Measurements from ENCODE around the gene TBC1D10B. TPM values are rescaled to one million over a fixed set of nuclear protein-coding genes. Genes with fewer than 3 reads are reported as not detected.
A peak's percentile ranks its signal among the peaks of the same experiment; 100 is the strongest.

Gene TBC1D10B
- total and polyA plus RNA-seq, 2 of the 8 experiments (the other 6 are each of a cell fraction or from before 2014, with no cell fraction given): 15.4 to 28.6 TPM

- Histone ChIP-seq H2BK15ac (ENCODE audit: low read length) (no peak overlapping the region), H3K23ac (ENCODE audit: insufficient read length) (no peak overlapping the region), H2AFZ (ENCODE audit: low read length) (no peak overlapping the region), H4K20me1 (replicated peaks in 1 of 2; ENCODE audit: control insufficient read depth in 1 of 2, insufficient read depth in 2 of 2, low read length in 2 of 2) (peaks cover 12 to 17% of the 10 kb centered on the region in 2 experiments), H3K79me2 (ENCODE audit: control insufficient read depth in 1 of 2, insufficient read depth in 2 of 2, low read length in 2 of 2) (peaks cover 5 to 21% of the 10 kb centered on the region in 2 experiments; a peak in 2 of 4 replicates), H3K27ac (ENCODE audit: low read depth, low read length) (peak overlapping the region; percentile 71), H3K56ac (replicated peaks; ENCODE audit: insufficient read length, low read depth, low read length) (no peak overlapping the region), H2BK20ac (ENCODE audit: low read length) (no peak overlapping the region), H2BK5ac (ENCODE audit: low read depth, low read length) (peak overlapping the region; percentile 78; the same call in 1 of the 2 replicates), H4K91ac (replicated peaks; ENCODE audit: insufficient read length, low read length) (no peak overlapping the region), H3K79me1 (ENCODE audit: low read depth, low read length) (no peaks in the 10 kb centered on the region; the same call in 1 of the 2 replicates), H3K9me3 (ENCODE audit: insufficient read depth in 2 of 2, low read depth in 1 of 2, low read length in 1 of 2) (no peaks in the 10 kb centered on the region), H3K27me3 (replicated peaks in 1 of 4; ENCODE audit: control insufficient read depth in 3 of 4, extremely low read depth in 1 of 4, insufficient read depth in 3 of 4, low read length in 3 of 4) (no peaks in the 10 kb centered on the region; a peak in 1 of 7 replicates), H3K4me3 (ENCODE audit: extremely low read depth in 1 of 4, insufficient read depth in 2 of 4, low read depth in 3 of 4, low read length in 4 of 4) (peak overlapping the region; percentile 41 to 65 (median 52)), H3K18ac (ENCODE audit: extremely low read depth, low read length) (peak overlapping the region; percentile 51; the same call in 1 of the 2 replicates), H2AK5ac (ENCODE audit: low read depth, low read length) (no peak overlapping the region; the same call in 1 of the 2 replicates), H3K9ac (replicated peaks in 1 of 4; ENCODE audit: extremely low read depth in 1 of 4, low read depth in 3 of 4, low read length in 3 of 4) (peak overlapping the region in 3 of 4 experiments; percentile 71 to 83 (median 72); a peak in 6 of 7 replicates), H3K4me1 (replicated peaks in 1 of 4; ENCODE audit: control insufficient read depth in 3 of 4, insufficient read depth in 4 of 4, low read length in 3 of 4) (peaks cover 0 to 15% (median 6%) of the 10 kb centered on the region in 4 experiments; a peak in 6 of 7 replicates), H3K23me2 (ENCODE audit: low read depth, low read length) (peaks cover 8% of the 10 kb centered on the region; the same call in 1 of the 2 replicates), H3K4me2 (ENCODE audit: insufficient read depth in 1 of 2, low read depth in 2 of 2, low read length in 2 of 2) (peak overlapping the region; percentile 79 to 93), H2BK12ac (ENCODE audit: low read depth, low read length) (no peak overlapping the region), H3K4ac (replicated peaks; ENCODE audit: insufficient read length, low read depth, low read length) (no peak overlapping the region), H2BK120ac (replicated peaks; ENCODE audit: low read depth, low read length) (no peak overlapping the region), H3K36me3 (ENCODE audit: control insufficient read depth in 2 of 4, insufficient read depth in 4 of 4, low read length in 3 of 4) (peaks cover 4 to 21% (median 14%) of the 10 kb centered on the region in 4 experiments; a peak in 6 of 8 replicates), H4K8ac (ENCODE audit: extremely low read depth, insufficient read depth, low read length) (peak overlapping the region; percentile 85; the same call in 1 of the 2 replicates), H3K14ac (ENCODE audit: insufficient read length) (no peak overlapping the region), H4K5ac (ENCODE audit: insufficient read length, low read depth, low read length) (peak overlapping the region; percentile 2)
- POLR2A ChIA-PET (ENCODE audit: partially characterized antibody): interaction anchor here (0.7 to 12.6 kb wide), 20 partner anchors 8 to 655 kb away, joined by 3 to 151 read pairs (median 4); partner anchors contain the start of genes CD2BP2, DCTPP1, MYL11 and SEPTIN1
- DNase-seq (ENCODE audit: low read depth in 1 of 2, low spot score in 2 of 2) (no peak), FAIRE-seq (no peak)
- CTCF ChIA-PET (ENCODE audit: partially characterized antibody): interaction anchor here (0.7 to 3.6 kb wide), 7 partner anchors 9 to 216 kb away, joined by 3 to 23 read pairs (median 5); partner anchors contain the start of genes SEPTIN1 and ZNF771
- 31% methylated on average over 12 of the region's 12 CpGs; no CpG with 5 or more reads in 1 of the 2 experiments for WGBS, 2 experiments (ENCODE audit: extremely low coverage in 1 of 2, insufficient coverage in 1 of 2, insufficient read length in 1 of 2, insufficient replicate concordance in 2 of 2, low coverage in 1 of 2, low lambda C conversion rate in 2 of 2, missing lambda C conversion rate in 1 of 2)
- no peak for TF ChIP-seq CBX8 (IDR thresholded peaks at IDR 0.05; ENCODE audit: borderline replicate concordance, low read depth, low read length)
- TF ChIP-seq, protein P1, sequence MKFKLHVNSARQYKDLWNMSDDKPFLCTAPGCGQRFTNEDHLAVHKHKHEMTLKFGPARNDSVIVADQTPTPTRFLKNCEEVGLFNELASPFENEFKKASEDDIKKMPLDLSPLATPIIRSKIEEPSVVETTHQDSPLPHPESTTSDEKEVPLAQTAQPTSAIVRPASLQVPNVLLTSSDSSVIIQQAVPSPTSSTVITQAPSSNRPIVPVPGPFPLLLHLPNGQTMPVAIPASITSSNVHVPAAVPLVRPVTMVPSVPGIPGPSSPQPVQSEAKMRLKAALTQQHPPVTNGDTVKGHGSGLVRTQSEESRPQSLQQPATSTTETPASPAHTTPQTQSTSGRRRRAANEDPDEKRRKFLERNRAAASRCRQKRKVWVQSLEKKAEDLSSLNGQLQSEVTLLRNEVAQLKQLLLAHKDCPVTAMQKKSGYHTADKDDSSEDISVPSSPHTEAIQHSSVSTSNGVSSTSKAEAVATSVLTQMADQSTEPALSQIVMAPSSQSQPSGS (IDR thresholded peaks at IDR 0.05; ENCODE audit: low read length): 0 out of 2 replicates have a peak, but pooled peaks have one; percentile 2
- TF ChIP-seq POLR2A (IDR thresholded peaks at IDR 0.05; ENCODE audit: control extremely low read depth in 1 of 2, low read depth in 2 of 2, low read length in 2 of 2): peak; percentile 22 to 60; a peak in 2 of 3 replicates
Measured at GRCh38 chr16:30399435-30400186, 29.3 kb upstream of the TBC1D10B start.
